Activated T-helper 2 cell treated with anti-CD3 and anti-CD28 coated beads, Interferon-gamma antibody, Interleukin-2, Interleukin-4, amounts not matched to agents 10 μg/mL and 5 μg/mL and 100 μg/mL, durations not matched to agents 14 hours and 24 hours and 36 hours (primary cell): ENCODE measurements around the gene ZNF536. TPM values are rescaled to one million over a fixed set of nuclear protein-coding genes. Genes with fewer than 3 reads are reported as not detected.

Experiments used
- DNase-seq: peaks from one replicate; pipeline ENCODE4 v3.0.0; 2021; ENCODE audit warnings: low spot score
- H3K27ac Mint-ChIP-seq: one replicate; pipeline ENCODE4 v1.8.0; 2021; ENCODE audit warnings: mixed read lengths
- H3K27me3 Mint-ChIP-seq: one replicate; pipeline ENCODE4 v1.8.0; 2021; ENCODE audit warnings: low read depth, mixed read lengths
- H3K36me3 Mint-ChIP-seq: one replicate; pipeline ENCODE4 v1.8.0; 2021; ENCODE audit warnings: low read depth, mixed read lengths
- H3K4me1 Mint-ChIP-seq: one replicate; pipeline ENCODE4 v1.8.0; 2021; ENCODE audit warnings: low read depth, mixed read lengths
- H3K4me3 Mint-ChIP-seq: one replicate; pipeline ENCODE4 v1.8.0; 2021; ENCODE audit warnings: low read depth, mild to moderate bottlenecking, moderate library complexity, mixed read lengths
- H3K9me3 Mint-ChIP-seq: one replicate; pipeline ENCODE4 v1.8.0; 2021; ENCODE audit warnings: mixed read lengths
- intact Hi-C: fragments of 100-400 bp; cut with micrococcal nuclease; formaldehyde crosslinking; loops from one replicate; pipeline ENCODE4 v1.15.1; 2023
- total RNA-seq: library from RNA; stranded (reverse); gene quantifications from 2 replicates; pipeline ENCODE4 v1.2.3, GENCODE V29; 2022

The ZNF536 gene
- total RNA-seq, 1 donor from 2014 or later, result not detected

- Mint-ChIP-seq H3K27me3 (no peaks in the 10 kb centered on the region), H3K4me1 (no peaks in the 10 kb centered on the region), H3K27ac (no peak overlapping the region), H3K36me3 (no peaks in the 10 kb centered on the region), H3K9me3 (no peaks in the 10 kb centered on the region), H3K4me3 (no peak overlapping the region)
- intact Hi-C loops, result no loop called here
- no peak for DNase-seq
Observed at GRCh38 chr19:30518965-30519606, 146.9 kb downstream of the ZNF536 start.

- H3K27me3 Mint-ChIP-seq, result no peaks in the 10 kb centered on the region
- H3K4me1 Mint-ChIP-seq, result no peaks in the 10 kb centered on the region
- H3K36me3 Mint-ChIP-seq, result no peaks in the 10 kb centered on the region
- intact Hi-C loops, result no loop called here
- no peak overlapping the region for H3K27ac Mint-ChIP-seq
- no peaks in the 10 kb centered on the region for H3K9me3 Mint-ChIP-seq
- no peak overlapping the region for H3K4me3 Mint-ChIP-seq
- DNase-seq, result no peak
Observed at GRCh38 chr19:30519607-30520205, 147.5 kb downstream of the ZNF536 start.

- no peak for DNase-seq
- no peaks in the 10 kb centered on the region for H3K27me3 Mint-ChIP-seq
- no peak overlapping the region for H3K4me3 Mint-ChIP-seq
- H3K27ac Mint-ChIP-seq, result no peak overlapping the region
- intact Hi-C loops, result no loop called here
- H3K4me1 Mint-ChIP-seq, result no peaks in the 10 kb centered on the region
- H3K9me3 Mint-ChIP-seq, result no peaks in the 10 kb centered on the region
- no peaks in the 10 kb centered on the region for H3K36me3 Mint-ChIP-seq
Observed at GRCh38 chr19:30520735-30521479, 148.7 kb downstream of the ZNF536 start.

GRCh38 chr19:30521937-30522336 is 149.8 kb downstream of the ZNF536 start:
- Mint-ChIP-seq H3K27ac (no peak overlapping the region), H3K4me3 (no peak overlapping the region), H3K36me3 (no peaks in the 10 kb centered on the region), H3K4me1 (no peaks in the 10 kb centered on the region), H3K27me3 (no peaks in the 10 kb centered on the region), H3K9me3 (no peaks in the 10 kb centered on the region)
- DNase-seq, result no peak
- intact Hi-C loops, result no loop called here

- no peaks in the 10 kb centered on the region for H3K4me1 Mint-ChIP-seq
- no peaks in the 10 kb centered on the region for H3K36me3 Mint-ChIP-seq
- no peaks in the 10 kb centered on the region for H3K27me3 Mint-ChIP-seq
- H3K4me3 Mint-ChIP-seq, result no peak overlapping the region
- intact Hi-C loops, result no loop called here
- DNase-seq, result no peak
- H3K27ac Mint-ChIP-seq, result no peak overlapping the region
- no peaks in the 10 kb centered on the region for H3K9me3 Mint-ChIP-seq
Observed at GRCh38 chr19:30522341-30522740, 150.2 kb downstream of the ZNF536 start.

- intact Hi-C loops, result no loop called here
- Mint-ChIP-seq H3K36me3 (no peaks in the 10 kb centered on the region), H3K27ac (no peak overlapping the region), H3K4me1 (no peaks in the 10 kb centered on the region), H3K27me3 (no peaks in the 10 kb centered on the region), H3K9me3 (no peaks in the 10 kb centered on the region), H3K4me3 (no peak overlapping the region)
- DNase-seq, result no peak
Observed at GRCh38 chr19:30523791-30524190, 151.6 kb downstream of the ZNF536 start.

- Mint-ChIP-seq H3K4me1 (no peaks in the 10 kb centered on the region), H3K27me3 (no peaks in the 10 kb centered on the region), H3K9me3 (no peaks in the 10 kb centered on the region), H3K27ac (no peak overlapping the region), H3K36me3 (no peaks in the 10 kb centered on the region), H3K4me3 (no peak overlapping the region)
- no peak for DNase-seq
- intact Hi-C loops, result no loop called here
Observed at GRCh38 chr19:30525383-30525782, 153.2 kb downstream of the ZNF536 start.

GRCh38 chr19:30528919-30529318 is 156.7 kb downstream of the ZNF536 start:
- Mint-ChIP-seq H3K27me3 (no peaks in the 10 kb centered on the region), H3K36me3 (no peaks in the 10 kb centered on the region), H3K9me3 (no peaks in the 10 kb centered on the region), H3K4me1 (no peaks in the 10 kb centered on the region), H3K4me3 (no peak overlapping the region), H3K27ac (no peak overlapping the region)
- intact Hi-C loops, result no loop called here
- no peak for DNase-seq

- intact Hi-C loops, result no loop called here
- DNase-seq, result no peak
- Mint-ChIP-seq H3K27ac (no peak overlapping the region), H3K27me3 (no peaks in the 10 kb centered on the region), H3K4me1 (no peaks in the 10 kb centered on the region), H3K9me3 (no peaks in the 10 kb centered on the region), H3K36me3 (no peaks in the 10 kb centered on the region), H3K4me3 (no peak overlapping the region)
Observed at GRCh38 chr19:30529876-30530275, 157.7 kb downstream of the ZNF536 start.

- H3K27me3 Mint-ChIP-seq, result no peaks in the 10 kb centered on the region
- intact Hi-C loops, result no loop called here
- H3K9me3 Mint-ChIP-seq, result no peaks in the 10 kb centered on the region
- no peak for DNase-seq
- no peaks in the 10 kb centered on the region for H3K36me3 Mint-ChIP-seq
- no peak overlapping the region for H3K4me3 Mint-ChIP-seq
- H3K4me1 Mint-ChIP-seq, result no peaks in the 10 kb centered on the region
- no peak overlapping the region for H3K27ac Mint-ChIP-seq
Observed at GRCh38 chr19:30530751-30531150, 158.6 kb downstream of the ZNF536 start.

GRCh38 chr19:30535011-30535410 is 162.8 kb downstream of the ZNF536 start:
- no peaks in the 10 kb centered on the region for H3K27me3 Mint-ChIP-seq
- H3K9me3 Mint-ChIP-seq, result no peaks in the 10 kb centered on the region
- no peak for DNase-seq
- H3K4me1 Mint-ChIP-seq, result no peaks in the 10 kb centered on the region
- H3K4me3 Mint-ChIP-seq, result no peak overlapping the region
- H3K36me3 Mint-ChIP-seq, result no peaks in the 10 kb centered on the region
- intact Hi-C loops, result no loop called here
- no peak overlapping the region for H3K27ac Mint-ChIP-seq

- intact Hi-C loops, result no loop called here
- Mint-ChIP-seq H3K9me3 (no peaks in the 10 kb centered on the region), H3K4me1 (no peaks in the 10 kb centered on the region), H3K4me3 (no peak overlapping the region), H3K27ac (no peak overlapping the region), H3K27me3 (no peaks in the 10 kb centered on the region), H3K36me3 (no peaks in the 10 kb centered on the region)
- DNase-seq, result no peak
Observed at GRCh38 chr19:30536975-30537374, 164.8 kb downstream of the ZNF536 start.

GRCh38 chr19:30539315-30539714 is 167.1 kb downstream of the ZNF536 start:
- Mint-ChIP-seq H3K9me3 (no peaks in the 10 kb centered on the region), H3K4me3 (no peak overlapping the region), H3K27me3 (no peaks in the 10 kb centered on the region), H3K27ac (no peak overlapping the region), H3K4me1 (no peaks in the 10 kb centered on the region), H3K36me3 (no peaks in the 10 kb centered on the region)
- DNase-seq, result no peak
- intact Hi-C loops, result no loop called here
